HL-60 (cell line): ENCODE data around the gene CROT.

Experiments used
- CTCF ChIP-seq: IDR thresholded peaks from one replicate; pipeline ENCODE4 v1.5.1; 2011; ENCODE audit warnings: low read length, control low read depth, inconsistent platforms; ENCODE audit not compliant: insufficient read depth
- GABPA ChIP-seq: IDR thresholded peaks from 2 replicates; pipeline ENCODE4 v1.6.1; 2012; ENCODE audit warnings: low read depth
- POLR2AphosphoS5 ChIP-seq: IDR thresholded peaks from 2 replicates; pipeline ENCODE4 v1.6.1; 2012; ENCODE audit warnings: low read depth
- REST ChIP-seq: IDR thresholded peaks from 2 replicates; pipeline ENCODE4 v1.6.1; 2012; ENCODE audit warnings: low read depth; ENCODE audit not compliant: insufficient replicate concordance
- SPI1 ChIP-seq: IDR thresholded peaks from 2 replicates; pipeline ENCODE4 v1.6.1; 2012; ENCODE audit warnings: low read depth, mild to moderate bottlenecking, borderline replicate concordance

- TF ChIP-seq CTCF = no peak
- no peak for TF ChIP-seq REST
- TF ChIP-seq GABPA = no peak
- no peak for TF ChIP-seq SPI1
- TF ChIP-seq POLR2AphosphoS5 = no peak
Observed at GRCh38 chr7:87322912-87323311, 22.6 kb upstream of the CROT start.
